Colon (tissue), 2 donors: ENCODE data around the gene DPEP2NB.
"Not testable (repeated sequence)": the region's sequence is repeated elsewhere in the genome, so short reads cannot be mapped to it uniquely, and the experiment has no call there.

ENCODE experiments used
- FAIRE-seq: peaks from 2 replicates; lab custom pipeline; 2012; peaks lifted over from hg19 to GRCh38; lab: Jason Lieb, UNC
- donor health status: control.
- donor health status: control.

DPEP2NB gene, protein sequence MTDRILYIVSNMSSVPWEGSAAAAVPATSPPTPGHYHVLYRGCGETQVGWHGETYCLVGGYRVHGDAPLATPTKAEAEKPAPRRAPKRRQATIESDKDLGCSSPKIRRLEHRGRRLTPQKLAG

DNA sequence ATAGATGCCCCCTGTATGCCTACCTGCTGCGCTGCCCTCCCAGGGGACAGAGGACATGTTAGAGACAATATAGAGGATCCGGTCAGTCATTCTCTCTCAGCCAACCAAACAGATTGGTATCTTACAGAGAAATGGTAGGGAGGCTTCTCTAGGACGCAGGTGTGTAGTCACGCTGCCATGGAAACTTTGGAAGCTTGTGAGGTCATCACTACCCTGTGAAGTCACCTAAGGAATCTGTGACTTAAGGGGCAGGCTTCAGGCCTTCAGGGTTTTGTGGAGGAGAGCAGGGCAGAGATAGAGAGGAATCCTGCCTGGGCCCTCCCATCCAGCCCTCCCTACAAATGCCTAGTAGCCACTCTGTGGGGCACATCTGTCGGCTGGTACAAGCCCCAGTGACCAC lies at the start of gene DPEP2NB:
Gene DPEP2NB, minus strand, starts transcription at position 231 of the 400 bp plus-strand sequence. Its CDS starts 141 bp downstream, at position 90.
- FAIRE-seq: no peak

DNA sequence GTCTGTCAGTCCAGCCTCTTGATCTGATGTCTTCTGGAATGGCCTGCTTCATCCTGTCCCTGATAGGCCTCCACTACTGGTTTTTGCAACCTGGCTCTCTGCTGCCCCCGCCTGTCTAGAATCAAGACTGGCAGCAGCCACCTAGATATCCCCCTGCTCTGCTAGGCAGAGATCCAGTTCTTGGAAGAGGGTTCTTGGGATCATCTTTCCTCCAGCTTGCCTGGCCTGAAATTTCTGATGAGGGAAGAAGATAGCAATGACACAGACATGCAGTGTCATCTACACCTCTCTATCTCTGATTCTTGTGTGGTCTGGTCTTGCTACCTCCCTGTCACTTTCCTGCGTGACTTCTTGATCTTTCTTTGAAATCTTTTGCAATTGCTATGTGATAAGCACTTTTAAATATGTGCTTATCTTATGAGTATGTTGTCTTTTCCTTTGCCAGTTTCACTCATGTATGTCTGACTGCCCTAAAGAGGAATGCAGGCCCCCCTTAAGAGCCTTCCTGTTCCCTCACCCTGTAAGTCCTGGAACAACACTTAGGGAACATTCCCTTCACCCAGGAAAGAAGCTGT lies 49.2 kb upstream of the DPEP2NB start:
- no peak for FAIRE-seq

DNA sequence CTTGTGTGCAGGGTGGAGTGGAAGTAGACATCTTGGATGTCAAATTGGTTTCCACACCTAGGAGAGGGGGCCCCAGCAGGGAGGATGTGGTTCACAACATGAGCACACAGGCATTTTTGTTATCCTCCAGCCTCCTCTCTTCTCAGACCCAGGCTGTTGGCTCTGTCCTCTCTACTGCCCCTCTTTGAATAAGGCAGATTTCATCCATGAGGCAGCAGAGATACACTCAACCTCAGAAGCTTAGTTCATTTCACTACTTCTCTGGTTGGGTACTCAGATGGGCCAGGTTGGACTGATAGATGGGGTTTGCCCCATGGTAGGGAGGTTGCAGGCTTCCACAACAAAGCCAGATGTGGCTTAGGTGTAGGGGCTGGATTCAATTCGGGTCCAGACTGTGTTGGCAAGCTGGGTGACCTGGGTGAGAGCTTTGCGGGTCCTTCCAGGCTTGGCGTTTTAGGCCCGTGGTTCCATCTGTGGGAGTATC lies 47.2 kb upstream of the DPEP2NB start:
- no peak for FAIRE-seq

DNA sequence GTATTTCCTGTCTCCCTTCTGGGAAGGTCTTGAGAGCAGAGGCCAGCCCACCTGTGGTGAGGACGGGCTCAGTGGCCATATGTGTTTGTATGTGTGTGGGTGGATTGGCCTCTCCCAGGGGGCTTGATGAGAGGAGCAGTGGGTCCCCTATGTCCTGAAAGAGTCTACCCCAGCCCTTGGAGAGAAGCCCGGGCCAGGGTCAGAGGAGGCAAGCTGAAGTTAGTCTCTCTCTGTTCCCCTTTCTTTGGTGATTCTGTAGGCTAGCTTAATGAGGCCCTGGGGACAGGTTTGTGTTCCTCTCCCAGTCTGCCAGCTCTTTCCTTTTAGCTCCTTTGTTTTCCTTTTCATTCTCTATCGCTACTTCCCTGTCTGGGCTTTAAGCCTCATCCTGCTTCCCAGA lies 45.7 kb upstream of the DPEP2NB start:
- no peak for FAIRE-seq

DNA sequence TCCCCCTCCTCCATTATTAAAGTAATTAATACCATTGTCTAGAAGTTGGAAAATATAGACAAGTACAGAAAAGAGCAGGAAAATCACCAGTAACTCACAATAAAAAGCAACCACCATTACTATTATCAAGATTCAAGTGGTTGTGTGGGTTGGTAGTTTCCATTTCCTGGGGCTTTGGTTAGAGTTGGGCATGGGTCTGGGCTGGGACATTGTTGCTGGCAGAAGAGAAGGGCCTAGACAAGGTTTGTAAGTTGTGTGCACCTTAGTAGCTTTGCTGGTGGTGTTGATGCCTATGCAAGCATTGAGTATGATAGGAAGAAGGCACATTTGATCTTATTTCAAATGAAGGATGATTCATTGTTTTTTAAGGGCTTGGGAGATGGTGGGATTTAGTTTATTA lies 44.1 kb upstream of the DPEP2NB start:
- no peak for FAIRE-seq

DNA sequence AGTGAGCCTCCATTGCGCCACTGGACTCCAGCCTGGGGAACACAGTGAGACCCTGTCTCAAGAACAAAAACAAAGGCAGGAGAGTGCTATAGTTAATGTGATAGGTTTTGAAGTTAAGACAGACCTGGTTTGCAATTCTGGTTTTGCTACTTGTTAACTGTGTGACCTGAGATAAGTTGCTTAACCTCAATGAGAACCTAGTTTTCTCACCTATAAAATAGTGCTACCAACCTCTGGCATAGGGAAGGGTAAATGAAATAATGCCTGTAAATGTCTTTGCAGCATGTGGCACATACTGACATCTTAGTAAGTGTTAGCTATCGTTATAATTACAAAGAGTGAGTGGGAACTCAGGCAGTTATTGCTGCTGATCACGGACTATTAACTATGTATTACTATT lies 39.7 kb upstream of the DPEP2NB start:
- no peak for FAIRE-seq

DNA sequence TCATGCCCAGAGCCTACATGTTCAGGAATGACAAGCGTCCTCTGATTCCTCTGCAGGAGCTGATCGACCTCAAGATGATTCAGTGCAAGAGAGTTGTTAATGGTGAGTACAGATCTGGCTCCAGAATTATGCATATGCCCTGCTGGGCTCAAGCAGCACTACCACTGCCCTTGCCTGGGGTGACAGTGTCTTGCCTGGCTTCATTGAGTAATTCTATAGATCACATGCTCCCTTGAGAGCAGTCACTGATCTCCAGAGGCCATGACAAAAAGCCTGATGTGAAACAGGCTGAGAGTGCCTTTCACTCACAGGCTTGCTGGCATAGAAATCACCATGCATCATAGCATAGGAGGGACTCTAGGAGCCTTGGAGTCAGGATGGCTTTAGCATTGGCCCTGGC lies 33.7 kb upstream of the DPEP2NB start:
- no peak for FAIRE-seq

DNA sequence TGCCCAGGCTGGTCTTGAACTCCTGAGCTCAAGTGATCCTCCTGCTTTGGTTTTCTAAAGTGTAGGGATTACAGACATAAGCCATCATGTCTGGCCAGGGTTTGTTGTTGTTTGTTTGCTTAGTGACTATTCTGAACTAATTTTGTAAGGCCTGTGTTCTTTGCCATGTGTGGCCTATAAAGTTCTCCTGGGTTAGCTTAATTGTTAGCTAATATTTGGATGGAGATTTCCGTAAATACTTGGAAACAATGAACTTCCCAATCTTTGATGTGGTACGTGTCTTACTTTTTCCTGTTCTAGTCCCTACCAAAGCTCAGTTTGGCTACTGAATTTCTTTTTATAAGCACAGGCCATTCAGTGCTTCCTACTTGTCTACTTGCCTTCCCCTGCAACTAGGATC lies 32.3 kb upstream of the DPEP2NB start:
- FAIRE-seq: no peak

DNA sequence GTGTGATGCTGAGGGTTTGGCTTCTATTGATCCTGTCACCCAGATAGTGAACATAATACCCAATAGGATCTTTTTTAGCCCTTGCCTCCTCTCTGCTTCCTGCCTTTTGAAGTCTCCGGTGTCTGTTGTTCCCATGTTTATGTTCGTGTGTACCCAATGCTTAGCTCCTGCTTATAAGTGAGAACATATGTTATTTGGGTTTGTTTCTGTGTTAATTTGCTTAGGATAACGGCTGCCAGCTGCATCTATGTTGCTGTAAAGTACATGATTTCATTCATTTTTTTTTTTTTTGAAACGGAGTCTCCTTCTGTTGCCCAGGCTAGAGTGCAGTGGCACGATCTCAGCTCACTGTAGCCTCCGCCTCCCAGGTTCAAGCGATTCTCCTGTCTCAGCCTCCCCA lies 30.4 kb upstream of the DPEP2NB start:
- FAIRE-seq: no peak

DNA sequence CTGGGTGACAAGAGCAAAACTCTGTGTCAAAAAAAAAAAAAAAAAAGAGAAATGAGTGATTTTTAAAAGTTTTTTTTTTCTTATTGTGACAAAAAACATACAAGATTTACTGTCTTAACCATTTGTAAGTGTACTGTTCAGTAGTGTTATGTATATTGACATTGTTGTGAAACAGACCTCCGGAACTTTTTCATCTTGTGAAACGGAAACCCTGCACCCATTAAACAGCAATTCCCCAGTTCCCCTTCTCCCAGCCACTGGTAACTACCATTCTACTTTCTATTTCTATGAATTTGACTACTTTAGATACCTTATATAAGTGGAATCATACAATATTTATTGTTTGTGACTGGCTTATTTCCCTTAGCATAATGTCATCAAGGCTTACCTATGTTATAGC lies 26.1 kb upstream of the DPEP2NB start:
- no peak for FAIRE-seq

DNA sequence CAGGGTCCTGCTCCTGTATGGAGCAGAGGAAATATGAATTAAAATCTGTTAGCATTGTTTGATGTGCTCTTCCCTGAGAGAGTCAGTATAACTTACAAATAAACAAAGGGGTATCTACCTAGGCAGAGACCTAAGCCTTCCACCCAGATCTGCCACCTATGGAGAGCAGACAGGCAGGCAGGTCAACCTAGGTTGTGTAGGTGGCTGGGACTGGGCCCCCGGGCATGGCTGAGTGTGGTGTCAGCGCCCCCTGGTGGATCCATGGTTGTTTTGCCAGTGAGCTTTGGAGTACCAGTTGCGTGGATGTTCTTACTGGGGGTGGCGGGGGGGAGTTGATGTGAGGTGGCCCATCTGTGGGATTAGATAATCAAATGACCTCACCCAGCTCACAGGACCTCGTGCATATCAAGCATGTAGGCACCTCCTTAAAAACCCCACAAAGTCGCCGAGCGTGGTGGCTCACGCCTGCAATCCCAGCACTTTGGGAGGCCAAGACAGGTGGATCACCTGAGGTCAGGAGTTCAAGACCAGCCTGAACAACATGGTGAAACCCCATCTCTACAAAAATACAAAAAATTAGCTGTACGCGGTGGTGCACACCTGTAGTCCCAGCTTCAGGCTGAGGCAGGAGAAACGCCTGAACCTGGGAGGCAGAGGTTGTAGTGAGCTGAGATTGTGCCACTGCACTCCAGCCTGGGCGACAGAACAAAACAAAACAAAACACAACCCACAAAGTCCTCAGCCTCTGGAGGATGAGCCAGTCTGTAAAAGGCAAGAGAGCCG lies 25.0 kb upstream of the DPEP2NB start:
- no peak for FAIRE-seq

DNA sequence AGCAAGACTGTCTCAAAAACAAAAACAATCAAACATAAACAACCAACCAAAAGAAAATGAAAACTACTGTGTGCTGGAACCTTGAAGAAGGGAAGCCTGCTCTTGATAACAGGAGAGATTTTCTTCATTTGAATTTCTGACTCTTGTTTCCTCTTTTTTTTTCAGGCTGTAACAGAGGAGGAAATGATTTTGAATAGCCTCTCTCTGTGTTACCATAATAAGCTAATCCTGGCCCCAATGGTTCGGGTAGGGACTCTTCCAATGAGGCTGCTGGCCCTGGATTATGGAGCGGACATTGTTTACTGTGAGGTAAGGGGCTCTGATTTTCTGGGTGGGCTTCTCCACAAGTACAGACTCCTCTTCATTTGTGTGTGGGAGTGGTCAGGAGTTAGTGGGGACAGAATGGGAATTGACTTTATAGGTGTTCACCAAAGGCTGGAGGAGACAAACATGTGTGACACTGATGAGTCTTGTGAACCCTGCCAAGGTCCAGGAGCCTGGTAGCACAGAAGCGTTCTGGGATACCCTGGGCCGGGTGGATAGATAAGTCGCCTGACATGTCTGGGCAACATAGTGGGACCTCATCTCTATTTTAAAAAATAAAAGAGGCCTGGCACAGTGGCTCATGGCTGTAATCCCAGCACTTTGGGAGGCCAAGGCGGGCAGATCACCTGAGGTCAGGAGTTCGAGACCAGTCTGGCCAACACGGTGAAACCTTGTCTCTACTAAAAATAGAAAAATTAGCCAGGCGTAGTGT lies 22.3 kb upstream of the DPEP2NB start:
- no peak for FAIRE-seq

DNA sequence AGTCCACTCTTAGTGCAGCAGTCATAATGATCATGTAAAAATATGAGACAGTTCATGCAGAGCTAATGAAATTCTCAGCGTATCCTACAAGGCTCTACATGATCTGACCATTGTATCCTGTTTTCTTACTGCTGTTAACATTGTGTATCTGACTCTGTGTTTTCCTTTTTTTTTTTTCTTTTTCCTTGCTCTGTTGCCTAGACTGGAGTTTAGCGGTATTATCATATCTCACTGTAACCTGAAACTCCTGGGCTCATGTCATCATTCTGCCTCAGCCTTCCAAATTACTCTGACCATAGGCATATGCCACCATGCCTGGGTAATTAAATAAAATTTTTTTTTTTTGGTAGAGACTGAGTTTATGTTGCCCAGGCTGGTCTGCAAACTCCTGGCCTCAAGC lies 19.5 kb upstream of the DPEP2NB start:
- no peak for FAIRE-seq

DNA sequence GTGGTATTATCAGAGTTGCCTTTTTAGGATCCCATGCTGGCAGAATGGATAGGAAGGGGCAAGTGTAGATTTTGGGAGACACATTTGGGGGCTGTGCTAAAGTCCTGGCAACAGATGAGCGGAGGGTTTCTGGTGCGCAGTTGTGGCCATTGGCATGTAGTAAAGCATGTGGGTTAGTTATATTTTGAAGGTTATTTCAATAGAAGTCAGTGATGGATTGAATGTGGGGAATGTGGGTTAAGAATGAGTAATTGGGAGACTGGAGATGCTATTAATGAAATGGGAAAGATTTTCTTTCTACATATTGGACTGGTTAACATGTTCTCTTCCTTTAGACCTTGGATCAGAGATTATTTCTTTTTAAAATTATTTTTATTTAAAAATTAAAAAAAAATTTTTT lies 17.4 kb upstream of the DPEP2NB start:
- no peak for FAIRE-seq

DNA sequence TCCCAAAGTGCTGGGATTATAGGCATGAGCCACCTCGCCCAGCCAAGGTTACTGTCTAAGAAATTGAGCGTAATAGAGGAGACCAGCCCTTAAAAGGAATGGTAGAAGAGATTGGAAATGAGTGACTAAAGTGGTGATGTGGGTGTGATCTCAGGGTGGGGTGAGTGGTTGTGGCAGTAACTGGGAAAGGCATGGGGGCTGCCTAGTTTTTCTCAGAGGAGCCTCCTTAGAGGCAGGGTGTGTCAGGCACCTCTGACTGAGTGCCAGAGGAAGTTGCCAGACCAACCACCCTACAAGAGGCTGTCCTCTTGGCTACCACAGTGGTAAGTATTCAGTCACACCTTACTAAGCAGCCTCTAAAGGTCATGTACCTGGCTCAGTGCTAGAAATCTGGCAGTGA lies 16.2 kb upstream of the DPEP2NB start:
- FAIRE-seq: no peak

DNA sequence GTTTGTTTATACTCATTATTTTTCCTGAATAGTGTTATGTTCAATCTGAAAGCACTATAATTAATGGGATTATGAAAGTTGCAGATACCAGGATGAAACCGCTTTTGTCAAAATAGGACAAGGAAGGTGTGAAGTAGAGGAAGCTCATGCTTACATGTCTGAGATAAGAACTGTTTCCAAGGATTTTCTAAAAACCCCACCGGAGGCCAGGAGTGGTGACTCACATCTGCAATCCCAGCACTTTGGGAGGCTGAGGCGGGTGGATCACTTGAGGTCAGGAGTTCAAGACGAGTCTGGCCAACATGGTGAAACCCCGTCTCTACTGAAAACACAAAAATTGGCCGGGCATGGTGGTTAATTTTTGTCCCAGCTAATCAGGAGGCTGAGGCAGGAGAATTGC lies 14.4 kb upstream of the DPEP2NB start:
- not testable (repeated sequence) for FAIRE-seq

DNA sequence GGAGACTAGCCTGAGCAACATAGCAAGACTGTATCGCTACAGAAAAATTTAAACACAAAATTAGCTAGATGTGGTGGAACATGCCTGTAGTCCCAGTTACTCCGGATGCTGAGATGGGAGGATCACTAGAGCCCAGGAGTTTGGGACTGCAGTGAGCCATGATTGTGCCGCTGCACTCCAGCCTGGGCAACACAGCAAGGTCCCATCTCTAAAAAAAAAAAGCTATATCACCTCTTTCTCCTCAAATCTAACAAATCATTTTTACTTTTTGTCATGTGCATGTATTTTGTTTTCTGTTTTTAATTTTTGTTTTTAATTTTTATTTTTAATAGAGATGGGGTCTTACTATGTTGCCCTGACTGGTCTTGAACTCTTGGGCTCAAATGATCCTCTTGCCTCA lies 13.3 kb upstream of the DPEP2NB start:
- FAIRE-seq: no peak

DNA sequence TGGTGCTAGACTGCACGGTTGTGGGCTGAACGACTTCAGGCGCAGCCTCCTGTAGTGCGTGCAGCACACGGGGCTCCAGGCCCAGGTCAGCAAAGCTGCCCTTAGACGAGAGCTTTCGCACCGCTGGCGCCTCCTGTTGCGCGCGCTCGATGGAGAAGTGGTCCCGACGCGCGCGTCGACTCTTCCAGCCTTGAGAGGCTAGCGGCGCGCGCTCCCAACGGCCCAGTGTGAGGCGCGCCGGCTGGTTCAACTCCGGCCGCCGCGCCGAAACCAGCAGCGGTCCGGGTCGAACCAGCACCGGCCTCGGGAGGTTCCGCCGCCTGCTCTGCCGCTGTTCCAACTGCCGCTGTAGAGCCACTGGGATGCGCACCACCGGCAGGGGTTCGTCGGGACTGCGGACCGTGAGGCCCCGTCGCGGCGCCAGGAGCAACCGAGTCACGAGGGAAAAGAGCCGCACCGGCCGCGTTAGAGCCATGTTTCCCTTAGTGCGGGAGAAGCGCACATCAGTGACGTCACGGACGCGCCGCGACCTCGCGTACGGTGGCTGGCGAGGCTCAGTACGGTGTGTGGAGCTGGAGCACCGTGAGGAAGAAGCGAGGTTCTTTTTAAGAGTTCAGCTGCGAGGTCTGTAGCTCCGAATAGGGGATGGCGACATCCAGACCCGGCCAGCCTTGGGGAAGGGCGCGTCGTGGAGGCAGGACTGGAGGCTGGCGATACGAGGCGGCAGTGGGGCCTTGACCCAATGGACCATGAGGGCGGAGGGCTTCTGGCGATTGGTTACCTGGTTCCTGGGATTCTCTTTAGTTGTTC lies 7.2 kb upstream of the DPEP2NB start, which contains the start of the genes DDX28 and DUS2:
Gene DDX28, minus strand, starts transcription at position 505 of the 810 bp plus-strand sequence. Its CDS starts 30 bp downstream, at position 475.
Gene DUS2, plus strand, starts transcription at position 557 of the 810 bp plus-strand sequence. CDS start 14,740 bp downstream, outside the sequence.
- FAIRE-seq: no peak

DNA sequence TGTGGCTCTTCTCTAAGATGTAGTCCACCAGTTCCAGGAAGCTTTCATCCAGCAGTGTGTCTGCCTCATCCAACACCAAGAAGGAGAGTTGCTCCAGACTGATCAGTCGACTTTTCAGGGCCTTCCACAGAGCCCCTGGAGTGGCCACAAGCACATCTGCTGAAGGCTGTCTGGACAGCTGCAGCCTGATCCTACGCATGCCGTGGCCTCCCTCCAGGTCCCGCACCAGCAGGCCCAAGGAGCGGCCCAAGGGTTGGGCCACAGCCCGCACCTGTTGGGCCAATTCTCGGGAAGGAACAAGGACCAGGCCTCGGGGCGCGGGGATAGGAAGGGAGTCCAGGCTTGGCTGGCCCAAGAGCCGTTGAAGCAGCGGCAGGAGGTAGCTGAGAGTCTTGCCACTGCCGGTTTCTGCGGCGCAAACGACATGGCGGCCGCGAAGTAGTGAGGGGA lies 6.6 kb upstream of the DPEP2NB start:
- FAIRE-seq: no peak

DNA sequence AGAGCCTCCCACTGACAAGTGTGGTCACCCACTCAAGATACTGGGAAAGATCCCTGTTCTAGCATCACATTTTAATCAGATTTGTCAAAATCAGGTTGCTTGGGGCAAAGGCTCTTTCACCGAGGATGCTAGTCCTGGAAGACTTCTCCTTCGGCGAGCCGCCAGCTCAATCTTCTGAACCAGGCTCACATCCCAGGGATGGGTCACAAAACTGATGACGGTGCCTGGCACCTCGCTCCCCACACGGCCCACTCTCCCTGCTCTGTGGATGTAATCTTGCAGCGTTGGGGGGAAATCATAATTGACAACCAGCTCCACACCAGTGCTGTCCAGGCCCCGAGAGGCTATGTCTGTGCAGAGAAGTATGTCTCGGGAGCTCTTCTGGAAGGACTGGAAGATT lies 5.8 kb upstream of the DPEP2NB start:
- no peak for FAIRE-seq

DNA sequence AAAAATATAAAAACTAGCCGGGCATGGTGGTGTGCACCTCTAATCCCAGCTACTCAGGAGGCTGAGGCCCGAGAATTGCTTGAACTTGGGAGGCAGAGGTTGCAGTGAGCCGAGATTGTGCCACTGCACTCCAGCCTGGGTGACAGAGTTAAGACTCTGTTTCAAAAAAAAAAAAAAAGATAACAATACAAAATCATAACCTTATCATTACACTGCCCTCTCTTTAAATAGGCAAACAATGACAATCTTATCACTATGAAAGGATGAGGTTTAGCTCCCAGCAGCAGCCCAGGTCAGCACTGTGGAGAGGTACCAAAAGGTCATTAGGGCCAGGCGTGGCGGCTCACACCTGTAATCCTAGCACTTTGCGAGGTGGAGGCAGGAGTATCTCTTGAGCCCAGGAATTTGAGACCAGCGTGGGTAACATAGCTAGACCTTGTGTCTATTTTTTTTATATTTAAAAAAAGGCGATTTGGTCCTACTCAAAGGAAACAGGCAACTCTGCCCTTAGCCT lies 3.5 kb upstream of the DPEP2NB start:
- FAIRE-seq: no peak
